Measurements from ENCODE around the gene MECP2. TPM values are rescaled to one million over a fixed set of nuclear protein-coding genes. Genes with fewer than 3 reads are reported as not detected.

MECP2 gene
- total and polyA plus RNA-seq, 2 donors (not counting 1 experiment from before 2014, with no cell fraction given): 20.0 to 122 TPM

- no peak overlapping the region for H3K4me3 ChIP-seq (ENCODE audit: control extremely low read depth in 1 of 5, extremely low read depth in 1 of 5, insufficient read depth in 1 of 5, low read depth in 2 of 5, low read length in 4 of 5)
- H3K9me3 ChIP-seq (ENCODE audit: control extremely low read depth in 1 of 3, control insufficient read depth in 2 of 3, insufficient read depth in 1 of 3, low read length in 2 of 3): no peaks in the 10 kb centered on the region
- H3K4me1 ChIP-seq (ENCODE audit: control insufficient read depth in 2 of 2, insufficient read depth in 2 of 2, low read length in 2 of 2): peaks cover 20 to 35% of the 10 kb centered on the region in 2 donors
- DNase-seq (no peak), ATAC-seq (ENCODE audit: low read depth) (no peak)
- Mint-ChIP-seq H3K4me3 (no peak overlapping the region), H3K27me3 (no peaks in the 10 kb centered on the region), H3K27ac (no peak overlapping the region), H3K4me1 (peaks cover 25% of the 10 kb centered on the region), H3K9me3 (ENCODE audit: insufficient read depth) (no peaks in the 10 kb centered on the region)
- no peak overlapping the region for H2AFZ ChIP-seq (ENCODE audit: insufficient read depth, low read depth, low read length, poor library complexity, severe bottlenecking)
- intact Hi-C loops (cut with micrococcal nuclease): no loop called here
- no peak overlapping the region for H3K9ac ChIP-seq (ENCODE audit: low read length)
- H3K27me3 ChIP-seq (replicated peaks in 1 of 4; ENCODE audit: control extremely low read depth in 1 of 4, control insufficient read depth in 3 of 4, insufficient read depth in 4 of 4, low read length in 3 of 4): no peaks in the 10 kb centered on the region
- WGBS (ENCODE audit: insufficient coverage): 94% methylated on average over 8 of the region's 18 CpGs
- H3K27ac ChIP-seq (ENCODE audit: low read length in 2 of 2): no peak overlapping the region
- peaks cover 7% of the 10 kb centered on the region for H3K79me2 ChIP-seq (ENCODE audit: control insufficient read depth, insufficient read depth, low read length)
- H4K20me1 ChIP-seq (ENCODE audit: control insufficient read depth, insufficient read depth, low read length, poor library complexity, severe bottlenecking): no peaks in the 10 kb centered on the region
- POLR2A ChIA-PET: no interaction called here
- CTCF ChIA-PET: interaction anchor here (1.5 to 2.9 kb wide), 2 partner anchors 10 to 31 kb away, joined by 4 to 21 read pairs; no protein-coding TSS in a partner anchor
- H3K36me3 ChIP-seq (replicated peaks in 1 of 2; ENCODE audit: control extremely low read depth in 1 of 2, control insufficient read depth in 1 of 2, extremely low read depth in 1 of 2, insufficient read depth in 2 of 2, low read length in 1 of 2): peaks cover 0 to 37% of the 10 kb centered on the region in 2 experiments
- no peak for TF ChIP-seq CTCF (IDR thresholded peaks at IDR 0.05)
- no peak overlapping the region for H3K4me2 ChIP-seq (replicated peaks; ENCODE audit: low read depth, low read length, poor library complexity, severe bottlenecking)
These were observed 85.9 kb downstream of the MECP2 start for GRCh38 chrX:154011376-154012335.

DNA sequence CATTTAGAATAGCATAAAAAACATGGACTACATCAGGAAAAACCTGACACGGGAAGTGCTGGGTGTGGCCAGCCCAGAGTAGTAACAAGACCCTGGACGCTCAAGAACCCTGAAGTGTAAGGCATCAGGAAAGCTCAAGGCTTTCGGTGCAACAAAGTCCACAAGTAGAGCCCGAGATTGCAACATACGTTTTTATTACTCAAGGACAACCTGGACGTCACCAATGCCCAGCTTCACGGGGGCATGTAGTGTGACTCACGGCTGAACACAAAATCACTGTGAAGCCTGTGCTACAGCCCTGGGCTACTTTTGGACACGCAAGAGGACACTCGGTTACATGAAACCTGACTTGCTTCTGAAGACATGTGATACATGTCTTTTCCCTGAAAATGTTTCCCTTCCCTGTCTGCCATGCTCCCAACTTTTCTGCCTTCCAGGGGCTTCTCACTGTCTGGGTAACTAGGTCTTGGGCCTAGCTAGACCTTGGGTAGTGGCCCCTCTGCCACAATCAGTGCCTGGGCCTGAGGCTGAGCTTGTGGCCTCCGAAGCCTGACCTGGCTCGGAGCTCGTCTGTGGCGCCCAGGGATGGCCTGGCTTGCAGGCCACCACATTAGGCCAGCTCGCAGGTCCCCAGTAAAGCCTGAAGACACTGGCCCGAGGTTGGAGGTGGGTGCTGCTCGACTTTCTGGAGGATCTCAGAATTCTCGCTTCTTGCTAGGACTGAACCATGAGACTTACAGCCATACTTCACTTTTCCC lies 87.0 kb downstream of the MECP2 start:
- H3K27me3 ChIP-seq (replicated peaks in 1 of 4; ENCODE audit: control extremely low read depth in 1 of 4, control insufficient read depth in 3 of 4, insufficient read depth in 4 of 4, low read length in 3 of 4): no peaks in the 10 kb centered on the region
- peaks cover 7% of the 10 kb centered on the region for H3K79me2 ChIP-seq (ENCODE audit: control insufficient read depth, insufficient read depth, low read length)
- H4K20me1 ChIP-seq (ENCODE audit: control insufficient read depth, insufficient read depth, low read length, poor library complexity, severe bottlenecking): no peaks in the 10 kb centered on the region
- Mint-ChIP-seq H3K9me3 (ENCODE audit: insufficient read depth) (no peaks in the 10 kb centered on the region), H3K4me1 (peaks cover 29% of the 10 kb centered on the region), H3K27me3 (no peaks in the 10 kb centered on the region), H3K4me3 (no peak overlapping the region), H3K27ac (peak overlapping the region; percentile 20)
- H3K9ac ChIP-seq (ENCODE audit: low read length): no peak overlapping the region
- H2AFZ ChIP-seq (ENCODE audit: insufficient read depth, low read depth, low read length, poor library complexity, severe bottlenecking): no peak overlapping the region
- peaks cover 28 to 45% of the 10 kb centered on the region in 2 donors for H3K4me1 ChIP-seq (ENCODE audit: control insufficient read depth in 2 of 2, insufficient read depth in 2 of 2, low read length in 2 of 2)
- H3K4me3 ChIP-seq (ENCODE audit: control extremely low read depth in 1 of 5, extremely low read depth in 1 of 5, insufficient read depth in 1 of 5, low read depth in 2 of 5, low read length in 4 of 5): no peak overlapping the region
- DNase-seq (no peak), ATAC-seq (ENCODE audit: low read depth) (no peak)
- WGBS (ENCODE audit: insufficient coverage): 97% methylated on average over 17 of the region's 18 CpGs
- ChIA-PET POLR2A (interaction anchor here (0.7 kb wide), 1 partner anchor 52 kb away, joined by 6 read pairs; no protein-coding TSS in a partner anchor), CTCF (no interaction called here)
- H3K27ac ChIP-seq (ENCODE audit: low read length in 2 of 2): no peak overlapping the region
- no peak for TF ChIP-seq CTCF (IDR thresholded peaks at IDR 0.05)
- no peak for TF ChIP-seq EZH2 (IDR thresholded peaks at IDR 0.05; ENCODE audit: borderline replicate concordance, insufficient read depth, low read depth, low read length, poor library complexity, severe bottlenecking)
- intact Hi-C loops (cut with micrococcal nuclease): no loop called here
- no peaks in the 10 kb centered on the region for H3K9me3 ChIP-seq (ENCODE audit: control extremely low read depth in 1 of 3, control insufficient read depth in 2 of 3, insufficient read depth in 1 of 3, low read length in 2 of 3)
- no peak overlapping the region for H3K4me2 ChIP-seq (replicated peaks; ENCODE audit: low read depth, low read length, poor library complexity, severe bottlenecking)
- peaks cover 0 to 27% of the 10 kb centered on the region in 2 experiments for H3K36me3 ChIP-seq (replicated peaks in 1 of 2; ENCODE audit: control extremely low read depth in 1 of 2, control insufficient read depth in 1 of 2, extremely low read depth in 1 of 2, insufficient read depth in 2 of 2, low read length in 1 of 2)

Data from B cell (primary cell).